Measurements from ENCODE around the gene CLEC4C.

- TF ChIP-seq EZH2phosphoT487 (IDR thresholded peaks at IDR 0.05; ENCODE audit: borderline replicate concordance, low read length): no peak
- TF ChIP-seq, protein P1, sequence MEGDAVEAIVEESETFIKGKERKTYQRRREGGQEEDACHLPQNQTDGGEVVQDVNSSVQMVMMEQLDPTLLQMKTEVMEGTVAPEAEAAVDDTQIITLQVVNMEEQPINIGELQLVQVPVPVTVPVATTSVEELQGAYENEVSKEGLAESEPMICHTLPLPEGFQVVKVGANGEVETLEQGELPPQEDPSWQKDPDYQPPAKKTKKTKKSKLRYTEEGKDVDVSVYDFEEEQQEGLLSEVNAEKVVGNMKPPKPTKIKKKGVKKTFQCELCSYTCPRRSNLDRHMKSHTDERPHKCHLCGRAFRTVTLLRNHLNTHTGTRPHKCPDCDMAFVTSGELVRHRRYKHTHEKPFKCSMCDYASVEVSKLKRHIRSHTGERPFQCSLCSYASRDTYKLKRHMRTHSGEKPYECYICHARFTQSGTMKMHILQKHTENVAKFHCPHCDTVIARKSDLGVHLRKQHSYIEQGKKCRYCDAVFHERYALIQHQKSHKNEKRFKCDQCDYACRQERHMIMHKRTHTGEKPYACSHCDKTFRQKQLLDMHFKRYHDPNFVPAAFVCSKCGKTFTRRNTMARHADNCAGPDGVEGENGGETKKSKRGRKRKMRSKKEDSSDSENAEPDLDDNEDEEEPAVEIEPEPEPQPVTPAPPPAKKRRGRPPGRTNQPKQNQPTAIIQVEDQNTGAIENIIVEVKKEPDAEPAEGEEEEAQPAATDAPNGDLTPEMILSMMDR (conservative IDR thresholded peaks at IDR 0.05; ENCODE audit: low read depth, low read length): no peak
These were observed 37.1 kb downstream of the CLEC4C start for GRCh38 chr12:7709969-7710675.

Measured in PC-3 (cell line).